SU-DHL-6 (cell line): ENCODE measurements around the gene ANKRD50.

Source experiments
- H2AFZ ChIP-seq: fragments of 200-600 bp; sonication (generic); 2 replicates; pipeline ENCODE4 v1.6.1; 2014; ENCODE audit warnings: low read depth, mild to moderate bottlenecking, moderate library complexity, mixed read lengths, antibody characterized with exemption, low read length; ENCODE audit not compliant: severe bottlenecking
- H3F3A ChIP-seq: fragments of 200-600 bp; shearing (Covaris generic); 2 replicates; pipeline ENCODE4 v1.6.0; 2016; ENCODE audit warnings: antibody characterized with exemption, mild to moderate bottlenecking; ENCODE audit not compliant: insufficient read depth
- H3K27ac ChIP-seq: fragments of 200-600 bp; sonication (generic); 2 replicates; pipeline ENCODE4 v1.5.1; 2016; ENCODE audit warnings: low read depth, mild to moderate bottlenecking, low read length, moderate library complexity, mixed read lengths
- H3K27me3 ChIP-seq: fragments of 200-600 bp; sonication (generic), shearing (Covaris generic); 2 replicates; pipeline ENCODE4 v1.6.0; 2014; ENCODE audit warnings: mild to moderate bottlenecking, low read length
- H3K36me3 ChIP-seq: fragments of 200-600 bp; sonication (generic); 2 replicates; pipeline ENCODE4 v1.6.1; 2014; ENCODE audit warnings: mild to moderate bottlenecking, low read length, mixed read lengths
- H3K4me2 ChIP-seq: fragments of 300-600, 200-600 bp; shearing (Covaris generic), sonication (generic); 2 replicates; pipeline ENCODE4 v1.6.0; 2014; ENCODE audit warnings: low read length, low read depth, mild to moderate bottlenecking; ENCODE audit not compliant: poor library complexity, severe bottlenecking
- H3K4me3 ChIP-seq: fragments of 200-600 bp; sonication (generic); 2 replicates; pipeline ENCODE4 v1.5.1; 2014; ENCODE audit warnings: antibody characterized with exemption, low read length, mild to moderate bottlenecking, mixed read lengths; ENCODE audit not compliant: insufficient read depth, poor library complexity, severe bottlenecking
- H3K79me2 ChIP-seq: fragments of 200-600 bp; sonication (generic); 2 replicates; pipeline ENCODE4 v1.6.1; 2014; ENCODE audit warnings: mild to moderate bottlenecking, low read length, moderate library complexity; ENCODE audit not compliant: insufficient read depth
- H3K9ac ChIP-seq: fragments of 200-600 bp; sonication (generic); 2 replicates; pipeline ENCODE4 v1.7.0; 2014; ENCODE audit warnings: mild to moderate bottlenecking, low read length
- H3K9me2 ChIP-seq: fragments of 200-600 bp; sonication (generic); replicated peaks from 2 replicates; pipeline ENCODE4 v1.6.1; 2014; ENCODE audit warnings: low read length; ENCODE audit not compliant: insufficient read depth
- H3K9me3 ChIP-seq: fragments of 200-600 bp; sonication (generic); 2 replicates; pipeline ENCODE4 v1.6.1; 2014; ENCODE audit warnings: low read length, mixed read lengths; ENCODE audit not compliant: insufficient read depth
- H4K20me1 ChIP-seq: fragments of 200-600 bp; sonication (generic); 2 replicates; pipeline ENCODE4 v1.6.1; 2014; ENCODE audit warnings: low read depth, mild to moderate bottlenecking, antibody characterized with exemption, low read length, moderate library complexity, mixed read lengths
- CTCF ChIP-seq: fragments of 200-600 bp; sonication (generic); IDR thresholded peaks from one replicate; pipeline ENCODE4 v1.5.1; 2017; ENCODE audit warnings: antibody characterized with exemption, mild to moderate bottlenecking, low read length, moderate library complexity; ENCODE audit not compliant: insufficient read depth, poor library complexity, severe bottlenecking
- EZH2phosphoT487 ChIP-seq: fragments of 200-600 bp; sonication (generic), shearing (Covaris generic); conservative IDR thresholded peaks from 2 replicates; pipeline ENCODE4 v1.6.1; 2018; ENCODE audit warnings: mild to moderate bottlenecking, antibody characterized with exemption, low read length, moderate library complexity, mixed read lengths

ANKRD50 gene

DNA sequence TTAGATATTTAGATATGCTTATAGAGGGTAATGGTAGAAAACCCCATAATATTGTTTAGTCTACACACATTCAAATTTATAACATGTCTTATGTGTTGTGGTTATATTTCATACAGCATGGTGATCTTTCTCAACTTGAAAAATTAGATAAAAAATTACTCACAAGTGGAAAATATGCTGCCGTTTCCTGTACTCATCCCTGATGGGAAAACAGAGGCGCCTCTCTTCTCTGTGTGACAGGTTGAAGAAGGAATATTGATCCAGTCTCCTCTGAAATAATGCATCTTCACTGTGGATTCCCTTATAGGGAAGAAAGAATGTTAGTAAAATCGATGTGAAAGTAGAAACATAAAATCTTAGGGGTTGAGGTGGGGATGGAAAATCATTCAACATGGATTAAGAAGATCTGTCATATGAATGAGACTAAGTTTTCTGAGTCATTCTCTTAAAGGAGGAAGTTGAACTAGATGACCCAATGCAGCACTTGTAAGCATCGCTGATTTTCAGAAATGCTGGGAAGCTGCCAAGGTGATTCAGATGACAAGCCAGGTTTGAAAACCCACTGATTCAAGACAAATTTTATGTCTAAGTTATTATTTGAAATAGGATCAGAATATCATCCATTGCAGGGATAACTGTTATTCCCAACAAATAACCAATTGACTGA is 70.7 kb downstream of the ANKRD50 start:
- Histone ChIP-seq H3K27me3 (no peaks in the 10 kb centered on the region), H3K9me2 (no peaks in the 10 kb centered on the region), H3K9ac (no peak overlapping the region), H3K9me3 (no peaks in the 10 kb centered on the region), H3K4me3 (no peak overlapping the region), H3K36me3 (no peaks in the 10 kb centered on the region), H3K4me2 (no peak overlapping the region), H3F3A (no peaks in the 10 kb centered on the region), H4K20me1 (no peaks in the 10 kb centered on the region), H2AFZ (no peak overlapping the region), H3K27ac (no peak overlapping the region), H3K79me2 (no peaks in the 10 kb centered on the region)
- TF ChIP-seq EZH2phosphoT487 = no peak
- no peak for TF ChIP-seq CTCF

GRCh38 chr4:124640022-124640730 is 72.4 kb downstream of the ANKRD50 start:
- Histone ChIP-seq H4K20me1 (no peaks in the 10 kb centered on the region), H3K4me2 (no peak overlapping the region), H3K9ac (no peak overlapping the region), H3K4me3 (no peak overlapping the region), H3K27me3 (no peaks in the 10 kb centered on the region), H2AFZ (no peak overlapping the region), H3K9me3 (no peaks in the 10 kb centered on the region), H3K79me2 (no peaks in the 10 kb centered on the region), H3K36me3 (no peaks in the 10 kb centered on the region), H3K27ac (no peak overlapping the region), H3K9me2 (no peaks in the 10 kb centered on the region), H3F3A (no peaks in the 10 kb centered on the region)
- TF ChIP-seq EZH2phosphoT487 (no peak), CTCF (no peak)

GRCh38 chr4:124637321-124637720 is 75.2 kb downstream of the ANKRD50 start:
- Histone ChIP-seq H3K9me3 (no peaks in the 10 kb centered on the region), H3K9ac (no peak overlapping the region), H3K27me3 (no peaks in the 10 kb centered on the region), H3K9me2 (no peaks in the 10 kb centered on the region), H3F3A (no peaks in the 10 kb centered on the region), H3K4me3 (no peak overlapping the region), H3K79me2 (no peaks in the 10 kb centered on the region), H4K20me1 (no peaks in the 10 kb centered on the region), H2AFZ (no peak overlapping the region), H3K27ac (no peak overlapping the region), H3K36me3 (no peaks in the 10 kb centered on the region), H3K4me2 (no peak overlapping the region)
- no peak for TF ChIP-seq EZH2phosphoT487
- TF ChIP-seq CTCF = no peak
